Measurements from ENCODE around the gene UNC119.
A peak's percentile ranks its signal among the peaks of the same experiment; 100 is the strongest.

The UNC119 gene

DNA sequence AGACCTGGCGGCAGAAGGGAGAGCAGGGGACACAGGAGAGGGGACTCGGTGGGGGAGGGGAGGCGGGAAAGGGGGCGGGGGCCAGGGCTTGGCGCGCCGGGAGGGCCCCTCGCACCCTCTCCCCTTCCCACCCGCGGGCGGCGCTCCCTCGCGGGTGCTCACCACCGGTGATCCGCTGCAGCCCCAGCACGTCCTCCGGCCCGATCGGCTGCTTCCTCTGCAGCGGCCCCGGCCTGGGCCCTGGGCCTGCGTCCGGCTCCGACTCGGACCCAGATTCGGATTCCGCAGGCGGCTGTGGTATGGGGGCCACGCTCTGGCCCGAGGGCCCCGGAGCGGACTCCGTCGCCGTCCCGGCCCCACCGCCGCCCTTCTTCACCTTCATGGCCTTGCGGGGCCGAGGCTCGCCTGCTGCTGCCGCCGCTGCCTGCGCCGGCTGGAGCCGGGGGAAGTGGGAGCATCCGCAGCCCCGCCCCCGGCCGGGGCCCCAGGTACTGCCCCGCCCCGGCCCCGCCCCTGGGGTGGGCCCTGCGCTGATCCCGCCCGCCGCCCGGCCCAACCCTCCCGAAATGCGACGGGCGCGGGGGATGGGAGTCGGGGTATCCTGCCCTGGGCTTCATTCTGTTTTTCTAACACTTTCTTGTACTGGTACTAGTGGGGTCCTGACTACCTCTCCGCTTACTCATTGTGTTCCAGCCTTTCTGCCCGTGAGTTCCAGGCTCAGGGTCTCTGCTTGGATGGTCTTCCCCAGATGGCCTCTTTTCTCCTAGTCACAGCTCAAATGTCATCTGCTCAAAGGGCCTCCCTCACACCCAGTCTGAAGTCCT, at the start of gene UNC119:
UNC119 (minus strand) TSS at position 449 of the 824 bp plus-strand sequence; CDS start at position 382, 67 bp downstream.
- TF ChIP-seq, protein P1, sequence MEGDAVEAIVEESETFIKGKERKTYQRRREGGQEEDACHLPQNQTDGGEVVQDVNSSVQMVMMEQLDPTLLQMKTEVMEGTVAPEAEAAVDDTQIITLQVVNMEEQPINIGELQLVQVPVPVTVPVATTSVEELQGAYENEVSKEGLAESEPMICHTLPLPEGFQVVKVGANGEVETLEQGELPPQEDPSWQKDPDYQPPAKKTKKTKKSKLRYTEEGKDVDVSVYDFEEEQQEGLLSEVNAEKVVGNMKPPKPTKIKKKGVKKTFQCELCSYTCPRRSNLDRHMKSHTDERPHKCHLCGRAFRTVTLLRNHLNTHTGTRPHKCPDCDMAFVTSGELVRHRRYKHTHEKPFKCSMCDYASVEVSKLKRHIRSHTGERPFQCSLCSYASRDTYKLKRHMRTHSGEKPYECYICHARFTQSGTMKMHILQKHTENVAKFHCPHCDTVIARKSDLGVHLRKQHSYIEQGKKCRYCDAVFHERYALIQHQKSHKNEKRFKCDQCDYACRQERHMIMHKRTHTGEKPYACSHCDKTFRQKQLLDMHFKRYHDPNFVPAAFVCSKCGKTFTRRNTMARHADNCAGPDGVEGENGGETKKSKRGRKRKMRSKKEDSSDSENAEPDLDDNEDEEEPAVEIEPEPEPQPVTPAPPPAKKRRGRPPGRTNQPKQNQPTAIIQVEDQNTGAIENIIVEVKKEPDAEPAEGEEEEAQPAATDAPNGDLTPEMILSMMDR (conservative IDR thresholded peaks at IDR 0.05; ENCODE audit: control insufficient read depth, insufficient read depth, low read depth, low read length) = no peak
- peak; percentile 37 for DNase-seq (ENCODE audit: low read depth)
- H3K4me3 ChIP-seq (ENCODE audit: control insufficient read depth, low read depth, low read length) = peak within 1 kb of the TSS; percentile 57

DNA sequence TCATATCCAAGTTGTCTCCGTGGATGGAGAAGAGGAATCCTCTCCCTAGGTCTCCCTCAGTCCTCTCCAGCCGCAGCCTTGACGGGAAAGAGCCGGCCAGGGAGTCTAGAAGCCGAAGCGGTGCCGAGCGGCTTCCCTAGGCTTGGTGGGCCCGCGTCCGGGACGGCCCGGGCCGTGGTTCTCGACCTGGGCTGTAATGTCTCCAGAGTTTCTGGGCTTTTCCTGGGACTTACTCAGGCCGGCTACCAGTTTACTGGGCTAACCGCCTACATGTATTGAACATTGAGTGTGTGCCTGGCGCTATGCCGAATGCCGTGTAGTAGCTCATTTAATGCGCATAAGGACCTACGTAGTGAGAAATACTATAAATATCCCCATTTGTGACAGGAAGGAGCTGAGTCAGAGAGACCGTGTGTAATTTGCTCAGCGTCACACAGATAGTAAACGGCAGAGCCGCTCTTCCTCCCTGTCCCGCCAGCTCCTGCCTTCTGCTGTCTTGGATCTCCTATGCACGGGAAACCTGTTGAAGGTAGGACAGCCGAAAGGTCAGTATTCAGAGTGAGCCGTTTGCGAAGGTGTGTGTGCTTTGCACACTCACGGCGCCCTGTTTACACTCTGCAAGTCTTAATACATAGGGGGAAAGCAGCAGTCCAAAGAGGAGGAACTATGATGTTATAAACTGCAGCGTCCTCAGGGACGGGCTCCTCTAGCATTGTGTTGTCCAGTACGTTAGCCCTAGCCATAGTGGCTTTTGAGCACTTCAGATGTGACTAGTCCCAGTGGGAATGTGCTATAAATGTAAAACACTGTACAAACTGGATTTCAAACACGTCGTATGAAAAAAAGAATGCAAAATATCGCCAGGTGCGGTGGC, 47.1 kb upstream of the UNC119 start:
- H3K4me3 ChIP-seq (ENCODE audit: control insufficient read depth, low read depth, low read length) = peak overlapping the region; percentile 89
- peak; percentile 98 for DNase-seq (ENCODE audit: low read depth)
- TF ChIP-seq, protein P1 (conservative IDR thresholded peaks at IDR 0.05; ENCODE audit: control insufficient read depth, insufficient read depth, low read depth, low read length) = no peak

DNA sequence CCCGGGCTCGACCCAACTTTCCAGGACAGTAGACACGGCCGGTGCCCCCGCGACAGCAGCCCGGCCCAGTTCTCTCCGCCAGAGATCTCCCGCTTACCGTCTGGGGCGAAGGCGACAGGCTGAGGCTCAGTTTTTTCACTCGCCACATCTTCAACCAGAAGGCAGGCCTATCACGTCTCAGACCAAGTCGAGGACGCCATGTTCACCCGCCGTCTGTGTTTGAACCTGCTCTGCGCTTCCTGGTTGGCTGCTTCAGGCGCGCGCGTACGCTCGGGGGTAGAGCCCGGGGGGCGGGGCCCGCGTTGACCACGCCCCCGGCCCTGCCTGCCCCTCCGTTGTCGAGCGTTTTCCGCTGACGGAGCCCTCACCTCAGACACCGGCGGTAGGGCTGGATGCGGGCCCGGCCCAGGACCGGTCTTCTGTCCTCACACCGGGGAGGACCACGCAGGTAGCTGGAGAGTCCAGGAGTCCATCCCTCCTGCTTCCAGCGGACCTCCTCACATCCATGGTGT, 46.4 kb upstream of the UNC119 start, which contains the start of gene SPAG5:
SPAG5 (minus strand) TSS at position 227 of the 512 bp plus-strand sequence; CDS start at position 148, 79 bp downstream.
- peak; percentile 88 for DNase-seq (ENCODE audit: low read depth)
- TF ChIP-seq, protein P1 (conservative IDR thresholded peaks at IDR 0.05; ENCODE audit: control insufficient read depth, insufficient read depth, low read depth, low read length) = no peak

DNA sequence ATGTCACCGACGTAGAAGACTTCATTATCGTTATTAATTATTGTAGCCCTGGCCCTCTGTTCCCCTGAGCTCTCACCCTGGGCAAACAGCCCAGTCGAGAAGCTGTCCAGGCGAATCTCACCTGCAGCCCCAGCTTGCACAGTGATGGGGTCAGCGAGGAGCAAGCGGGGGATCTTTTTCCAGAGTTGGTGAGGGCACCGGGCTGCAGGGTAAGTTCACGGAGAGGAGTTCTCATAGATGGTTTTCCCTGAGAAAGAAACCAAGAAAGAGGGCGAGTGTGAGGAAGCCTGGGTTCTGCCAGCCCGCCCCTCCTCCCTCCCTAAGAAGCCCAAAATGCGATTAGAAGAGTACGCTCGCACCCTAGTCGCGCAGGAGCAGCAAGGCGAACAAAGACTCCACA, 46.0 kb upstream of the UNC119 start:
- H3K4me3 ChIP-seq (ENCODE audit: control insufficient read depth, low read depth, low read length) = peak overlapping the region; percentile 89
- TF ChIP-seq, protein P1 (conservative IDR thresholded peaks at IDR 0.05; ENCODE audit: control insufficient read depth, insufficient read depth, low read depth, low read length) = no peak
- no peak for DNase-seq (ENCODE audit: low read depth)

More for the DNA sequence above, 46.4 kb upstream of the UNC119 start, which contains the start of gene SPAG5:
- peak within 1 kb of the TSS; percentile 89 for H3K4me3 ChIP-seq (ENCODE audit: control insufficient read depth, low read depth, low read length)

DNA sequence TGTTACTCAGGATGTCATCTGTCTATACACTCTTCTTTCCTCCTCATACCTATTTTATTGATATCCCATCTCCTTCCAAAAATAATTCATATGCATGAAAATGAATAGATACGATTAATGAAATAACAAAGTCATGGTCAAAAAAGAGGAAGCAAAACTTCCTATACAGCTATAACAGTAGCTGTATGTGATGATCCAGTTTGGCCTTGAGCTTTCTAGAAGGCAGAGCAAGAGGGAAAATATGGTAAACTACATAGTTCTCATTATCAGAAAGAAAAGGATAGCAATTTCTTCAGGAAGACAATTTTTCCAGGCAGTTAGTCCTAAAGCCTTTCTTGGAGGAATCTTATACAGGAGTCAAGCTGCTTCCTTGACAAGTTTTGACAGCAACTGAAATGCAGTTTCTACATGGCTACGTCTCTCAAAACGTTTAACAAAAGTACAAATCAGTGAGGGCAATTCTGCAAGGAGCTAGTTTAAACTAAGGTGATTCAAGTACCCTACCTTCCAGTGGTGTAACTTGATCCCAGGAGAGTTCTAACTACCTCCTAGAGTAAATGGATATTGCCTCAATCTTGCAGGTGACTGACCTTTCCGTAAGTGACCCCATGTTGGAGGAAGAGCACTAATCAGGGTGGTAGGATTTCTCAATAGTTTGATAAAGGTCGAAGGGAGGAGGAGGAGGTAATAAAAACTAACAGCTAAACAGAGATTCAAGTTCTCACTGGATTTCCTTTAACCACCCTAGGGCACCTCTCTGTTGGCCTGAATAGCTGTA, 45.4 kb upstream of the UNC119 start:
- TF ChIP-seq, protein P1 (conservative IDR thresholded peaks at IDR 0.05; ENCODE audit: control insufficient read depth, insufficient read depth, low read depth, low read length) = no peak
- H3K4me3 ChIP-seq (ENCODE audit: control insufficient read depth, low read depth, low read length) = peak overlapping the region; percentile 89
- no peak for DNase-seq (ENCODE audit: low read depth)

DNA sequence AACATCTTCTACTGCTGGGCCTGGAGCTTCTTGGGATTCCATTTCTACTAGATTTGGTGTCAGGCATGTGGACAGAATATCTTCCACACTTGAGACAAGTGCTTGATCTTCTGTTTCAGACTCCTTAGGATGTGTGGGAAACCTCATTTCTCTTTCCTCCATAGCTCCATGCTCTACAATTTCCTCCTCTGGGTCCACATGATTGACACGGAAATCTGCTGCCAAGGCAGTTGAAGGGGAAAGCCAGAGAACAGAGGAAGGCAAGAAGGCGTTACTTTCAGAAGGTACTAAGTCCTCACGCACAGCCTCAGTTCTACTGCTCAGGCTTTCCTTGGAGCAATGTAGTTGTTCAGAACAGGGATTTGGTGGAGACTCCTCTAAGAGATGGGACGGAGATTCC, 39.8 kb upstream of the UNC119 start:
- H3K4me3 ChIP-seq (ENCODE audit: control insufficient read depth, low read depth, low read length) = no peak overlapping the region
- TF ChIP-seq, protein P1 (conservative IDR thresholded peaks at IDR 0.05; ENCODE audit: control insufficient read depth, insufficient read depth, low read depth, low read length) = no peak
- no peak for DNase-seq (ENCODE audit: low read depth)
